Measurements from ENCODE around the gene FMN1.

GRCh38 chr15:33132233-33132580 lies 62.3 kb downstream of the FMN1 start:
- TF ChIP-seq EP300 (IDR thresholded peaks at IDR 0.05; ENCODE audit: borderline replicate concordance) (no peak), EGR1 (IDR thresholded peaks at IDR 0.05) (no peak), REST (IDR thresholded peaks at IDR 0.05; ENCODE audit: low read depth) (no peak)

All from Ishikawa (cell line).